Stimulated activated naive CD4-positive, alpha-beta T cell (primary cell): ENCODE data around the gene C1QTNF12.

Source experiments
- DNase-seq, 6 experiments: peaks; one replicate each; lab custom pipeline; 2025; lab: John Stamatoyannopoulos, UW

C1QTNF12 gene

DNA sequence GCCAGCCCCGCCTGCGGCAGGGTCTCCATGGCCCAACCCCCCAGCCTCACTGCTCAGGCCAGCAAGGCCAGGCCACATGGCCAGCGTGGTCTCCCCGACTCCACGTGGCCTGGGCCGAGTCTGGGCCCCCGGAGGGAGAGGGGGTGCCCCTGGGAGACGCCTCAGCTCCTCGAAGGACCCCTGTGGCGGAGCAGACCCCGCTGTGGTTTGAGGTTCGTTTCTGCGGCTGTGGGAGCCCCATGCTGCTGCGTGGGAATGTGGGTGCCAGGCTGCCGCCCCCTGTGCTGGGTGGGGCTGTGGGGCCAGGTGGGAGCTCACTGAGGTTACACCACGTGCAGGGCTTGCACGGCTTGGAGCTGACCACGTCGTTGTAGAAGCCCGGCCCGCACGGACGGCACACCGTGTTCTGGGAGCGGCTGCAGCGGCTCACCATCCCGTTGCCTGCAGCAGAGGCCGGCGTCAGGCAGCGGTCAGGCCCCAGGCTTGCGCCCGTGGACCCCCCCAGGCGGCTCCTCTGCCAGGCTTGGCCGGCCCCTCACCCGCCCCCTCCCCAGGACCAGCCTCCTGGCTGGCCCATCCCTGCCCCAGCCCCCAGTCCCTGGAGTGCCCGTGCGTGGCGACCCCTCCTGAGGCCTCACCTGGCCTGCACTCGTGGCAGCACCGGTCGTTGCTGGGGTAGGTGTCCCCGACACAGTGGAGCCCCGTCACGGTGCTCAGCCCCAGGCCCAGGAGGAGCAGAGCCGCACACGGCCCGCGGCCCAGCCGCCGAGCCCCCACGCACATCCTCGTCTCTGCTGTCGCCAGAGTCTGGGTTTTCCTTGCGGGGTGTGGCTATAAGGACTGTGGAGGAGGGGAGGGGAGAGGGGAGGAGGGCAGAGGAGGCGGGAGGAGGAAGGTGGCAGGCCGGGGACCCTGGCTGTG lies 32.9 kb downstream of the C1QTNF12 start, which contains the start of gene TNFRSF4:
Gene TNFRSF4 (minus strand): TSS at position 809 of the 921 bp plus-strand sequence. CDS start 26 bp downstream, at position 783.
- DNase-seq = peak in 1 of 6 experiments; percentile 16

DNA sequence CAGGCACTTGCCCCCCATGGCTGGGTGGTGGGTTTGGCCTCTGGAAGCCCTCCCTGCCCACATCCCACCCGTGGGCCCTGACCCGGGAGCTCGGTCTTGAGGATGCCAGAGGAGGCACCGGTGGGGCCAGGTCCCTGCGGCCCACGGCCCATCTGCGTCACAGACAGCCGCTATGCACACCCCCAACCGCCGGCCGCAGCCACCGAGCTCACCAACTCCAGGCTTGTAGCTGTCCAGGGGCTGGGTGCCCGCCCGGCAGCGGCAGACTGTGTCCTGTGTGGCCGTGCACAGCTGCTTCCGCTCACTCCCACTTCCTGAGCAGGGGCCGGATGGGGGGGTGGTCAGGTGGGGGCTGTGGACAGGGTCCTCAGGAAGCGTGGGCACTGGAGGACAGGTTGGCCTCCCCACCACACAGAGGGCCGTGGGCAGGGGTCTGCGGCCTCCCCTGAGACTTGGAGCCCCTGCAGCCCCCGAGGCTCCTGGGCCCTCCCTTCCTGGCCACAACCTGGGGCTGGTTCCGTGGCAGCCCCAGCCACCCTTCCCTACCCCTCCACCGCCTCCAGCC lies 33.7 kb downstream of the C1QTNF12 start:
- DNase-seq = no peak

DNA sequence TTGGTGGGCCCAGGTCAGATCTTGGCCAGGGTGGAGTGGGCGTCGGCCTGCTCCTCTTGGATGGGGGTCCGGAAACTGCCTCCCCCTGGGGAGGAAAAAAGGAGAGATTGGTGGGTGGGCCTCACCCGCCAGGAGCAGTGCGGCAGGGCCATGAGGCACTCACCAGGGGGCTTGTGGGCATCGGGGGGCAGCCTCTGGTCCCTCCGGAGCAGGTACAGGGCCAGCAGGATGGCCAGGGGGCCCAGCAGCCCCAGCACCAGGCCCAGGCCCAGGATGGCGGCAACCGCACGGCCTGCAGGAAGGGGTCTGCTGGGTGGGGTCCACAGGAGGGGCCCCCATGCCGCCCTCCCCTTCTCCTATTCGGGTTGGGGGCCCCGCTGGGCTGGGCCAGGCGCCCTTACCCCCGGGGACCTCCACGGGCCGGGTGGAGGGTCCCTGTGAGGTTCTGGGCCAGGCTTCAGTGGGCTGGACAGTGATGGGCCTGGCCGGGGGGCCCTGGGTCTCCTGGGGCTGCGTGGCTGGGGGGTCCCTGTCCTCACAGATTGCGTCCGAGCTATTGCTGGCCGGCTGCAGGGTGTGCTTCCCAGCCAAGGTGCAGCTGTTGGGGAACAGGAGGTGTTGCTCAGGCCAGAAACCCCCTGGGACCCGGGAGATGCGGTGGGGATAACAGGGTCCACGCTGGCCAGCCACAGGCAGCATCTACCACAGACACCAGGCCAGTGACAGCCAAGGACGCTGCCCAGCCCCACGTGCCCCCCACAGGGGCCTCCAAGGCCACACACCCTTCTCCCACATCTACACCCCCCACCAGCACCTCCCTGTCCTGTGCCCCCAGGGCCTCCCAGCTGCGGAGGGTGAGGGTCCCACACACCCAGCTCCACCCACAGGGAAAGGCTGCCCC lies 34.7 kb downstream of the C1QTNF12 start:
- DNase-seq = no peak

DNA sequence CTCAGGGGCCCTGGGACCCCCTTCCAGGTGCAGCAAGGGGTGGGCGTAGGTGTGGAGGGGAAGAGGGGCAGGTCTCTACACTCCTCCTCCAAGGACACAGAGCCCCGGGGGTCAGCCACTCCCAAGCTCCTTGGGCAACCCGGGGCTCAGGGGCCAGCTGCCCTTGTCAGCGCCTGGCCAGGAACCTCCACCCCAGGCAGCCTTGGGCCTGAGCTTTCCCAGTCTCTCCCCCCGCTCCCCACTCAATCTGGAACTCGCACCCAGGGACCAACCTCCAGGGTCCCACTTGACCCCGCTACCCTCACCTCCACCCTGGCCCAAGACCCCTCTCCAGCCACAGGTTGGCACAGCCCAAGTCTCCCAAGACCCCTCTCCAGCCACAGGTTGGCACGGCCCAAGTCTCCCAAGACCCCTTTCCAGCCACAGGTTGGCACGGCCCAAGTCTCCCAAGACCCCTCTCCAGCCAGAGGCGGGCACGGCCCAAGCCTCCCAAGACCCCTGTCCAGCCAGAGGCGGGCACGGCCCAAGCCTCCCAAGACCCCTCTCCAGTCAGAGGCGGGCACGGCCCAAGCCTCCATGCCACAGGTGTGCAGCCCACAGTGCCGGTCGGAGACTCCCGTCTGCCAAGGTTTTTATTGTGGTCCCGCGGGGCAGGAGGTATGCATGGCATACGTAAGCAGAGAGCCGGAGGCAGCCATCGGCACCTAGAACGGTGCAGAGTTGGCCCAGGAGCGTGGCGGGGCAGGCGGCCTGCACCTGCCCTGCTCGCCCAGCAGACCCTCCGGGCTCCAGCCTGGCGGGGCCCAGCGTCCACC lies 35.6 kb downstream of the C1QTNF12 start:
- DNase-seq = no peak

DNA sequence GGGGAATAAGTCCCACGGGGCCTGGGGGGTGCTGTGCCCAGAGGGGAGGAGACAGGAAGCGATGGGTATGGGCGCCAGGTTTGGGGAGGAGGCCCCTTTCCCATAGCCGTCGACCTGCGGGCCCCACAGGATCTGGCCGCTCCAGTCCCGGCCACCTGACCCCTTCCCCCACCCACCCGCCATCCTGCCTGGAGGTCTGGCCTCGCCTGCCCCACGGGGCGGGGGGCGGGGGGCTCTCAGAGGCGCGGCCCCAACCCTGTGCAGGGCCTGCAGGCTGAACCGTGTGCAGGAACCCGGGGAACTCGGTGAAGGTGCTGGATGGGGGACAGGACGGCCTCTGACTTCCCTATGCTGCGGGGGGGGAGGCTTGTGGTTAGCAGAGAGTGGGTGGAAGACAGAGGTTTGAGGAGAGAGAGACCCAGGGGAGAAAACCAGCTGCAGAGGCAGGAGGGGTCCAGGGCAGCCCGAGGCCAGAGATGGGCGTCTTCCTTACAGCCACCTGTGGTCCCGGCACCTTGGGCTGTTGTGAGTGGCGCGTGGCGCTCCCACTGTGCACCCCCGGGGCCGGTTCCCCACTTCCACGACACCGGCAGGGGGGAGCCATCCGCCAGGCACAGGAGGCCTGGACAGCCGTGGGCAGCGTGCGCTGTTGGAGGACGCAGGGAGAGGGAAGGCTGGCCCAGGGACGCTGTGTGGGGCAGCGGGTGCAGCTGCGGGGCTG lies 37.6 kb downstream of the C1QTNF12 start:
- peak in 2 of 6 experiments; percentile 17 to 25 for DNase-seq

DNA sequence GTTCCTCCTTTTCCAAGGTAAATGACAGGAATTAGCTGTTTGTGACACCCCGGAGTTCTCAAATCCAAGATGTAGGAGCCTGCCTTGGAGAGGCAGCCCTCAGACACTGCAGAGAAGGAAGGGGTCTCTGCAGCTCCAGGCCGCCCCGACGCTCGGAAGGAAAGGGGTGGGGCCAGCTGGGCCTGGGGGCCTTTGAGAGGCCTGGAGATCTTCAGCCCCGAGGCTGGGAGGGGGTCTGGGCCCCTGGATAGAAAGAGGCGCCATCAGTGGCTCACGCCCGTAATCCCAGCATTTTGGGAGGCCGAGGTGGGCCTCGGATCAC lies 39.0 kb downstream of the C1QTNF12 start:
- DNase-seq = no peak

DNA sequence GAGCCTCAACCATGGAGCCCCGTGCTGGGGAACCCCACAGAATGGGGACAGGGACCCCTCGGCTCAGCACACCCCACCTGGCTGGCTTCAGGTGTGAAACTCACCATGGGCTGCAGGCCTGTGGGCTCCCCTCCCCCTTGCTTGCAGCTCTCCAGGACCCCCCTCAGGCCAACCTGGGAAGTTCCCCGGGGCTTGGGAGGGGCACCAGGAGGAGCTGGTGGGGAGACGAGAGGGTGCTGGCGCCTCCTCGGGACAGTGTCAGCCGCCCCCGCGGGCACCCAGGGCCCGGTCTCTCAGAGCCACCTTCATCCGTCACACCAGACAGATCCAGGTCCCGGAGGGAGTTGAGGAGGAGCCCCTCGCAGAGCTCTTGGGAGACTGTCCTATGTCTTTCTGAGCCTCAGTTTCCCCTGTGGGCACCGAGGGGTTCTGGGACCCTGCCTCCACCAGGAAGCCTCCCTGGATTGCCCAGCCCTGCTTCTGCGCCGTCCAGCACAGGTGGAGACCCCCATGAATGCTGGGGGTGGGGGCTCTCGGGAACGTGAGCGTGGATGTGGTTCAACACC lies 39.5 kb downstream of the C1QTNF12 start:
- no peak for DNase-seq

DNA sequence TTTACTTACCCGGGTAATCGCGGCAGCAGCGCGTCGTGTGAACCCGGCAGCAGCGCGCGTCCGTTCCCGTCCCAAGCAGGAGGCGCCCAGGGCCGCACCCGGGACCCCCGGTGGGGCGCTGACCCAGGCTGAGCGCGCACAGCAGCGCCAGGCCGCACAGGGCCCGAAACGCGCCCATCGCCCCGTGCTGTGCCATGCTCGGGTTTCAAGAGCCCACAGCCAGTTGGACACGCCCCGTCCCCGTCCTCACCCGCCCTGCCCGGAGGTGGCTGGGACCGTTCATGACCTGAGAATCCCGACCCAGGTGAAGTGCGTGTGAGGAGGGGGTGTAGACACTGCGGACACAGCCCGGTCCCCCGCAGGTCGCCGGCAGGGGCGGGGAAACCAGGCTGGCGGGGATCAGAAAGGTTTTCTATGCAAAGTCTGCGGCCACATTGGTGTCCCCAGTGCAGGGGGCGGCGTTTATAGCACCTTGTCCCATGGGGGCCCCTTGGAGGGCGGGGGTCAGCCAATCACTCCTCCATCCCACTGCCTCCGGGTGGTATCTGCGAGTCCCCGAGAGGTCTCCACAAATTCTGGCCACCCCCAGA lies 40.1 kb downstream of the C1QTNF12 start, which contains the start of gene TNFRSF18:
Gene TNFRSF18 (minus strand): TSS at position 217 of the 590 bp plus-strand sequence. CDS start 21 bp downstream, at position 196.
- no peak for DNase-seq

DNA sequence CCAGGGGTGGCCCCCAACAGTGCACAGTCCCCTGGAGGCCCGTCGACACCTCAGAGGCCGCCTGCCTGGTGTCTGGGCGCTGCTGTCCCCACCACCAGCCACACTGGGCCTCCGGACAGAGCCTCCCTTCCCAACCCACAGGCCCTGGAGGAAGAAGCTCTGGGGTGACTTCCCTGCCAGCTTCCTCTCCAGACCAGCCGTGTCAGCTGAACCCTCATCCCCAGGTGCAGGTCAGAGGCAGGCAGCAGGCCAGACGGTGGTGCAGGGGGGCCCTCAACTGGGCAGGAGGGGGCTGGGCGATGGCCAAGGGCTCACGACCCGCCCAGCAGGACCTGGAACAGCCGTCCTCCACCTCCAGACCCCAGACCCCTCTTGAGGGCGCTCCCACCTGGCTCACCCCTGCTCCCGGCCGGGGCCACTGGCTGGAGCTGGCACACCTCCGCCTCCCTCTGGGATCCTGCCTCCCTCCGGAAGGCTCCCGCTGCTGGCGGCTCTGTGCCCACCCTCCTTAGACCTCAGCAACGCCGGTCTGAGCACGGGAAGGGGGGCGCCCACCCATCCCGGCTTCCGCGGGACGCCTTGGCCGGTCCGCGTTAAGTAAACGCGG lies 40.6 kb downstream of the C1QTNF12 start:
- no peak for DNase-seq

DNA sequence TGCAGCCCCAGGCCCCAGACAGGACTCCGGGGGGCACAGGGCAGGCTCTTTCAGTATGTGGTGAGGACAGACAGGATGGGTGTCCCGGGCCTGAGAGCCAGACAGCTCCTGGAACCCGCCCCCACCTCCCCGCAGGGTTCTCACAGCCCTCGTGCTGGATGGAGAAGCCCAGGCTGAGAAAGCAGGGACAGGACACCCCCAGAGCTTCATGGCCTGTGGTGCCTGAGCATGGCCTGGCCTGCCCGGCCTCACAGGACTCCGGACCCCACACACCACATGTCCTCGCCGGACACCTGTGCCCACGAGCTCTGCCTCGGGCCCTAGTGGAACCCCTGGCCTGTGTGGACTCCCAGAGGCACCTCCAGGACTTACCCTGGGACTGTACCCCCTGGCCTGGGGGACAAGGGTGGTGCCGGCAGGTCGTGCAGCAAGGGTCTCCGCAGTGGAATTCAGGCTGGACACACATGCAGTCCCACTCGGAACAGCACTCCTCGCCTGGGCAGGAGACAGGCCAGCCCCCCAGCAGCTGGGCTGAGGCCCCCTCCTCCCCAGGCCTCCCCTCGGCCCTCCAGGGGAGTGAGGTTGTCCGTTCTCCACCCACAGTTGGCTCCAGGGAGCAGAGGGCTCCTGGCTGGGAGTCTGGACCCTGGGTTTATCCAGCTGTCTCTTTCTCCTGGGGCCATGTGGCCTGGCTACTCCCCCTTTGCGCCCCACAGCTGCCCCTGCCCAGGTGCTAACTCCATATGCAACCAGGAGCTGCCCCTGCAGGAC lies 41.3 kb downstream of the C1QTNF12 start:
- DNase-seq = no peak

DNA sequence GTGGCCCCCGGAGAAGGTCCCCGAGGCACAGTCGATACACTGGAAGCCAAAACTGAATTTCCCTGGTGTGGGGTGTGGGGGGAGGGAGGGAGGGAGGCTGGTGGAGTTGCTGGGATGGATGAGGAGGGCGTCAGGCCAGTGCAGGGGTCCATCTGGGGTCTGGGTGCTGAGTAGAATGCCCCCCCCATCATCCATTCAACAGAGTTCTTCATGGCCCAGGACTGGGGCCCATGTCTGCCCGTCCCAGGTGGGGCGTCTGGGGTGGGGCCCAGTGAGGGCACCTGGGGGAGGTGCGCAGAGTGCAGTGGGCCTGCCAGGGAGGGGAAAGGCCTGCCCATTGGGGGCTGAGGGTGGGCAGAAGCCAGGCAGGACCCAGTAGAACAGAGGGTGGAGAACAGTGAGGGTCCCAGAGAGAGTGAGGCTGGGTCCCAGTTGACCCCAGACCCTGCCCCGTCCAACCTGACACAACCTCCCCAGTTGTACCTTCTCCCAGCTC lies 42.0 kb downstream of the C1QTNF12 start:
- DNase-seq = no peak

DNA sequence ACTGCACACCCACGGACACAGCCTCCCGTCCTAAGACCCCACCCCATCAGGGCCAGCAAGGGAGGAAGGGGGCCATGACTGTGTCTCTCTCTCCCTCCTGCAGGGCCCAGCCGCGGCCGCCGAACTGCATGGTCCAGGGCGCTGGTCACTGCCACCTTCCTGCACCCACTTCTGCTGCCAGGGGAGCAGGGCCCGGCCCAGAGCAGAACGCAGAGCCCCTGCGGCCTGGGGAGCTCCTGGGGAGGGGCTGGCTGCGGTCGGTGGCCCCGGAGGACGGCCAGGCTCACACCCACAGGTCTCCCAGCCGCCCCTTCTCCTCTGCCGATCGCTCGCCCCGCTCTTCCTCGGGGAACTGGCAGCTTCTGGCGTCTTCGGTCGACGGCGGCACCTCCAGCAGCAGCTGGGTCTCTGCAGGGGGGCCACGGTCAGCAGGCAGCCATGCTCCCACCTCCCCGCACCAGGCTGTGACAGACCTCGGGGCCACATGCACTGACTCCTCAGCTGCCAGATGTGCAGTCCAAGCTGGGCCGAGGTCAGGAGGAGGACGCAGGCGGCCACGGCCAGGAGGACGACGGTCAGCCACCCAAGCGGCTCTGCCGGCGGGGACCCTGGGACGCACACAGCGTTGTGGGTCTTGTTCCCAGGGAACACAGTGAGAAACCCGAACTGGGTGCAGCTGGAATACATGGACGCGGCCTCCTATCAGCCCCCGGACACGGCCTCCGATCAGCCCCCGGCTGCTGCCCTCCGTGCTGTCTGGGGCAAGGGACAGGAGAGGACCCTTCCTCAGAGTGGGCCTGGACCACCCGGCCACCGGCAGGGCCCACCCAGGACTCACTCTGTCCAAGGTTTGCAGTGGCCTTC lies 42.7 kb downstream of the C1QTNF12 start:
- DNase-seq = no peak

DNA sequence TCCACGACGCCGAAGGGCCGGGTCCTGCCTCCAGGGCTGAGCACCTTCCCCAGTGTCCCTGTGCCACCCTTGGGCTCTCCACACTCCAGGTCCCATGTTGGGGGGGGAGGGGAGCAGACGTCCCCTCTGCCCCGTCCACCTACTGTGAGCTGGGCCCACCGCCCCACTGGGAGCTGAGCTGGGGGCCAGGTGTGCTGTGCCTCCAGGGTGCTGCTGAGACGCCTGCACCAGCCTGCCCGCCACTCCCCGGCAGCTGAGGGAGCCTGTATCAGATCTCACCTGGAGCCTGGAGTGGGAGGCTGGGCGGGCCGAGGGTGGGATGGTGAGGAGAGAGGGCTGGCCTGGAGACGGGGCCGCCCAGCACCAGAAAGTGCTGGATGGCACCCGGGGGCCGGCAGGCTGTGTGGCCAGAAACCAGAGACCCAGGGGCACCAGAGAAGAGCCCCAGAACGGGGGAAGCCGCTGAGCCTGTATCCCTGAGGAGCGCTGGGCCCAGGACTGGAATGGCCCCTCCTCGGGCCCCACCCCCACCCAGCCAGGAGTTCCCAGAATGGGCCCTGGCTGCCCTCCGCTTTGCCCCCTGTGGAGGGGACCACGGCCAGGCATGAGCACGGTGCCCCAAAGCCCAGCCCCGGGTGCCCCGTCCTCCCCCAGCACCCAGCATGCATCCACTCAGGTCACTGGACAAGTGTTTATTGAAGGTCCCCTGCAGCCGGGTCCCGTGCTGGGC lies 43.5 kb downstream of the C1QTNF12 start:
- DNase-seq = no peak

DNA sequence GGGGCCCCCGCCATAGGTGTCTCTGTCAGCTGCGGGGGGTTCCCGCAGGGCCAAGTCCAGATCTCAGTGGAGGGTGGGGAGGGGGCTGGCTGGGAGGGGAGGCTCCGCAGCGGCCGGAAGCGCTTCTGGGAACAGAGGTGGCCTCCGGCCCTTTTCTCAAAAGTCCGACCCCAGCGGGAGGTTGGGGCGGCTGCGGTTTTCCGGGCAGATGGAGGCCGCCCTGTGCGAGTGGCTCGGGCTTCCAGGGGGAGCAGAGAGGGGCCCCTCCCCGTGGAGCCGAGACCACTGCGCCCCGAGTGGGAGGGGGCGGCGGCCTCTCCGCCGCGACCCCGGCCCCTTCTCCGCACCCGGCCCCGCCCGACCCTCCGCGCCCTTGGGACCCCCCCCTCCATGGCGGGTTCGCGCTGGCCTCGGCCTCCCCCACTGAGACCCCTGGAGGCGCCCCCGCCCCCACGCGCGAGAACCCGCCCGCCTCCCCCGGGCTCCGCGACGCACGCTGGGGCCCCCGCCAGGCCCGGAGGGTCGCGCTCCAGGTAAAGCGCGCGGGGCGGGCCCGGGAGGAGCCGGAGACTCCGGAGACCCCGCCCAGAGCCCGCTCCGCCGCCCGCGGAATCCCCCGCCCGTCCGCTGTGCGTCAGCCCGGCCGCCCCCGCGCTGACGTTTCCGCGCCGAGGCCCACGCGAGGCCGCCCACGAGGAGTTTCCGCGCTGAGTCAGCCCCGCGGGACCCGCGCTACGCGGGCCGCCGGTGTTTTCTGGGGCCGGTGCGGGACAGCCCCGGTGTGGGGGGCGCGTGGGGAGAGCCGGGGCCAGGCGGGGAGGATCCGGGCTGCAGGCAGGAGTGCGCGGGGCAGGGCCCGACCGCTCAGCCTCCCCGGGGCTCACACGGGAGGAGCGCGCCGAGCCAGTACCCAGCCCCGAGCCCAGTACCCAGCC lies 45.4 kb downstream of the C1QTNF12 start:
- DNase-seq = peak; percentile 72 to 85 (median 81)

DNA sequence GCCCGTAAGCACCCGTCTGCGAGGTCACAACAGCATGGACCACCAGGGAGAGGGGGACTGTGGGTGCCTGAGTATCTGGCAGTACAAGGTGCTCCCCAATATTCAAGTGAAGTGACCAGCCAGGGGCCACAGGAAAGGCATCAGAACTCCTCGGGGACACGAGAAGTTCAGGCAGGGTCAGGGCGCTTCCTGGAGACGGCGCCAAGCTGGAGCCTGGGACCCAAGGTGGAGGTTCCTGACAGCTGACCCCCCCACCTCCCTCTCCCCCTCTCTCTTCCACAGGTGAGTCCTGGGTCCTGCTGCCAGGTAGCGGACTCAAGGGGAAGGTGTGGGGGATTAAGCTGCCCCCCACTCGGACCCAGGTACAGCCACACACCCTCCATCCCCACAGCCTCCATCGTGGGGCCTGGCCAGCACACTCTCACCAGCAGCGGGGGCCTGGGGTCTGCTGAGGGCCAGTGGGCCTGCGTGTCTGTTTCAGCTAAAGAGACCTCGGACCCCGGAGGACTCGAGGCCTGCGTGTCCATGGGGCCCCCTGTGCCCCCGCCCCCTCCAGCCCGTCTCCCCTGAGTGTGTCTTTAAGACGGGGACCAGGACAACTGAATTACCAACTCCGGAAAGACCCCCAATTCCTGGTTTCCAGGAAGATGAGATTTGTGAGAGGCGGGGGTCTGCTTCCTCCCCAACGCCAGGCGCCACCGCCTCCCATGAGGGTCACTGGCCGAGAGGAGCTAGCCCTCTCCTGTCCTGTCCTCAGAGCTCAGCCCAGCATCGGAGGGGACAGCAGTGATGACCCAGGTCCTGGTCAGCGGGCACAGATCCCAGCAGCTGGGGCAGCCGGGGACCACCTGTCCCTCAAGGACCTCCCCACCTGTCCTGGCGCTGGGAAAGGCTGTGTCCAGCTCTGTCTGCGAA lies 46.3 kb downstream of the C1QTNF12 start:
- DNase-seq = no peak
